HepG2 (cell line): ENCODE results near the gene SYPL2.

Source experiments
- AGO2 ChIP-seq: fragments of 200-400 bp; formaldehyde crosslinking; optimal IDR thresholded peaks from 2 replicates; pipeline ENCODE3; 2017; ENCODE audit warnings: mild to moderate bottlenecking, low read depth, low read length, moderate library complexity
- RNF2 ChIP-seq: fragments of 450-650 bp; conservative IDR thresholded peaks from 2 replicates; pipeline ENCODE4 v1.6.1; 2016; ENCODE audit warnings: low read depth
- TF ChIP-seq, protein P1 (sequence below): sonication (generic); formaldehyde crosslinking; IDR thresholded peaks from 2 replicates; pipeline ENCODE4 v1.5.0; 2020; ENCODE audit warnings: mild to moderate bottlenecking, missing genetic modification reagents, moderate library complexity

- TF ChIP-seq, protein P1, sequence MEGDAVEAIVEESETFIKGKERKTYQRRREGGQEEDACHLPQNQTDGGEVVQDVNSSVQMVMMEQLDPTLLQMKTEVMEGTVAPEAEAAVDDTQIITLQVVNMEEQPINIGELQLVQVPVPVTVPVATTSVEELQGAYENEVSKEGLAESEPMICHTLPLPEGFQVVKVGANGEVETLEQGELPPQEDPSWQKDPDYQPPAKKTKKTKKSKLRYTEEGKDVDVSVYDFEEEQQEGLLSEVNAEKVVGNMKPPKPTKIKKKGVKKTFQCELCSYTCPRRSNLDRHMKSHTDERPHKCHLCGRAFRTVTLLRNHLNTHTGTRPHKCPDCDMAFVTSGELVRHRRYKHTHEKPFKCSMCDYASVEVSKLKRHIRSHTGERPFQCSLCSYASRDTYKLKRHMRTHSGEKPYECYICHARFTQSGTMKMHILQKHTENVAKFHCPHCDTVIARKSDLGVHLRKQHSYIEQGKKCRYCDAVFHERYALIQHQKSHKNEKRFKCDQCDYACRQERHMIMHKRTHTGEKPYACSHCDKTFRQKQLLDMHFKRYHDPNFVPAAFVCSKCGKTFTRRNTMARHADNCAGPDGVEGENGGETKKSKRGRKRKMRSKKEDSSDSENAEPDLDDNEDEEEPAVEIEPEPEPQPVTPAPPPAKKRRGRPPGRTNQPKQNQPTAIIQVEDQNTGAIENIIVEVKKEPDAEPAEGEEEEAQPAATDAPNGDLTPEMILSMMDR (CRISPR knock-in tag) = no peak
- no peak for TF ChIP-seq RNF2
- TF ChIP-seq AGO2 = no peak
Measured at GRCh38 chr1:109514846-109515245, 48.5 kb downstream of the SYPL2 start.
